ENCODE measurements around the gene SRPK1. TPM values are rescaled to one million over a fixed set of nuclear protein-coding genes. Genes with fewer than 3 reads are reported as not detected.

The SRPK1 gene
- total and polyA plus RNA-seq, 2 of the 13 experiments (the other 11 are each of a cell fraction or from before 2014, with no cell fraction given): 56.4 to 142 TPM

DNA sequence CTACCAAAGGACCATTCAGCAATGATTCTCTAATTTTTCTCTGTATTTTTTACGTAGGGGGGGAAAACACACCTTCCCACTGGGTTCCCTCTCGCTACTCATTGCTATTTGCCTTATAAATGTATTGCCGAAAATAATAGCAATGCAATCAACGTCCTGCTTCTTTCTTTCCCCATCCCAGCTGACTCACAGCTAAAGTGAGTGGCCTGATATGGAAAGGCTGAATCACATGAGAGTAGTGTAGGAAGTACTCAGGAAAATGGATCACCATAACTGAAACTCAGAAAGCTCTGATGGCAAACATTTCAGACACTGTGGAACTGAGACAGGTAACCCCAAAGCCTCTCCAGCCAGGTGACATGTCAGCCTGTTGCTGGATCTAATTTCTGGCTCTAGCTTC, 49.3 kb upstream of the SRPK1 start:
- CTCF ChIA-PET (ENCODE audit: low intra/inter-chr PET ratio, low total read pairs): no interaction called here
- intact Hi-C loops (cut with micrococcal nuclease; ENCODE audit: unreplicated experiment): no loop called here
- 50% methylated on average over 4 of the region's 4 CpGs for WGBS (ENCODE audit: low lambda C conversion rate)

More for the DNA sequence above, 49.3 kb upstream of the SRPK1 start:
- Histone ChIP-seq H2AFZ (ENCODE audit: low read length) (no peak overlapping the region), H3K9ac (ENCODE audit: insufficient read depth, low read depth, low read length) (no peak overlapping the region), H3K9me3 (ENCODE audit: low read length) (no peaks in the 10 kb centered on the region), H3K36me3 (replicated peaks in 1 of 2; ENCODE audit: control insufficient read depth in 1 of 2, insufficient read depth in 2 of 2, low read length in 2 of 2) (no peaks in the 10 kb centered on the region; a peak in 1 of 5 replicates), H3K4me3 (replicated peaks in 1 of 3; ENCODE audit: insufficient read depth in 1 of 3, low read depth in 2 of 3, low read length in 3 of 3) (no peak overlapping the region), H3K27me3 (ENCODE audit: control insufficient read depth in 1 of 2, insufficient read depth in 2 of 2, low read length in 2 of 2) (no peaks in the 10 kb centered on the region), H3K4me1 (ENCODE audit: insufficient read depth, low read length) (peaks cover 50% of the 10 kb centered on the region), H3K79me2 (ENCODE audit: insufficient read depth, low read length) (no peaks in the 10 kb centered on the region), H3K27ac (ENCODE audit: extremely low read length, insufficient read depth, low read length) (no peak overlapping the region), H3K4me2 (ENCODE audit: low read depth, low read length) (no peak overlapping the region), H4K20me1 (ENCODE audit: insufficient read depth, low read length) (no peaks in the 10 kb centered on the region)
- POLR2A ChIA-PET: no interaction called here
- TF ChIP-seq, protein P1, sequence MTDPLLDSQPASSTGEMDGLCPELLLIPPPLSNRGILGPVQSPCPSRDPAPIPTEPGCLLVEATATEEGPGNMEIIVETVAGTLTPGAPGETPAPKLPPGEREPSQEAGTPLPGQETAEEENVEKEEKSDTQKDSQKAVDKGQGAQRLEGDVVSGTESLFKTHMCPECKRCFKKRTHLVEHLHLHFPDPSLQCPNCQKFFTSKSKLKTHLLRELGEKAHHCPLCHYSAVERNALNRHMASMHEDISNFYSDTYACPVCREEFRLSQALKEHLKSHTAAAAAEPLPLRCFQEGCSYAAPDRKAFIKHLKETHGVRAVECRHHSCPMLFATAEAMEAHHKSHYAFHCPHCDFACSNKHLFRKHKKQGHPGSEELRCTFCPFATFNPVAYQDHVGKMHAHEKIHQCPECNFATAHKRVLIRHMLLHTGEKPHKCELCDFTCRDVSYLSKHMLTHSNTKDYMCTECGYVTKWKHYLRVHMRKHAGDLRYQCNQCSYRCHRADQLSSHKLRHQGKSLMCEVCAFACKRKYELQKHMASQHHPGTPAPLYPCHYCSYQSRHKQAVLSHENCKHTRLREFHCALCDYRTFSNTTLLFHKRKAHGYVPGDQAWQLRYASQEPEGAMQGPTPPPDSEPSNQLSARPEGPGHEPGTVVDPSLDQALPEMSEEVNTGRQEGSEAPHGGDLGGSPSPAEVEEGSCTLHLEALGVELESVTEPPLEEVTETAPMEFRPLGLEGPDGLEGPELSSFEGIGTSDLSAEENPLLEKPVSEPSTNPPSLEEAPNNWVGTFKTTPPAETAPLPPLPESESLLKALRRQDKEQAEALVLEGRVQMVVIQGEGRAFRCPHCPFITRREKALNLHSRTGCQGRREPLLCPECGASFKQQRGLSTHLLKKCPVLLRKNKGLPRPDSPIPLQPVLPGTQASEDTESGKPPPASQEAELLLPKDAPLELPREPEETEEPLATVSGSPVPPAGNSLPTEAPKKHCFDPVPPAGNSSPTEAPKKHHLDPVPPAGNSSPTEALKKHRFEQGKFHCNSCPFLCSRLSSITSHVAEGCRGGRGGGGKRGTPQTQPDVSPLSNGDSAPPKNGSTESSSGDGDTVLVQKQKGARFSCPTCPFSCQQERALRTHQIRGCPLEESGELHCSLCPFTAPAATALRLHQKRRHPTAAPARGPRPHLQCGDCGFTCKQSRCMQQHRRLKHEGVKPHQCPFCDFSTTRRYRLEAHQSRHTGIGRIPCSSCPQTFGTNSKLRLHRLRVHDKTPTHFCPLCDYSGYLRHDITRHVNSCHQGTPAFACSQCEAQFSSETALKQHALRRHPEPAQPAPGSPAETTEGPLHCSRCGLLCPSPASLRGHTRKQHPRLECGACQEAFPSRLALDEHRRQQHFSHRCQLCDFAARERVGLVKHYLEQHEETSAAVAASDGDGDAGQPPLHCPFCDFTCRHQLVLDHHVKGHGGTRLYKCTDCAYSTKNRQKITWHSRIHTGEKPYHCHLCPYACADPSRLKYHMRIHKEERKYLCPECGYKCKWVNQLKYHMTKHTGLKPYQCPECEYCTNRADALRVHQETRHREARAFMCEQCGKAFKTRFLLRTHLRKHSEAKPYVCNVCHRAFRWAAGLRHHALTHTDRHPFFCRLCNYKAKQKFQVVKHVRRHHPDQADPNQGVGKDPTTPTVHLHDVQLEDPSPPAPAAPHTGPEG (CRISPR knock-in tag; IDR thresholded peaks at IDR 0.05): no peak
- TF ChIP-seq POLR2AphosphoS5 (IDR thresholded peaks at IDR 0.05; ENCODE audit: low read depth, low read length): no peak
- no TSS peak for BruUV-seq (replicated peaks)
- FAIRE-seq (no peak), DNase-seq (ENCODE audit: low spot score) (no peak), ATAC-seq (no peak)
- in situ Hi-C loops (cut with HindIII; ENCODE audit: extremely low pct_ligation_motif_present, low pct_unique_long_range_greater_than_20kb): no loop called here

Measured in HepG2 (cell line).